Neuronal stem cell (in vitro differentiated cells): ENCODE measurements around the gene SLC39A11.

Source experiments
- DNase-seq: peaks from one replicate; pipeline ENCODE4 v3.0.0-alpha.2; 2013; ENCODE audit warnings: low spot score
- H2AFZ ChIP-seq: one replicate; pipeline ENCODE4 v1.6.1; 2013; ENCODE audit warnings: mild to moderate bottlenecking, low read length, inconsistent platforms
- H2AK5ac ChIP-seq: 2 replicates; pipeline ENCODE4 v1.6.1; 2013; ENCODE audit warnings: low read depth, mild to moderate bottlenecking, inconsistent platforms, low read length, moderate library complexity, mixed read lengths
- H2BK120ac ChIP-seq: 2 replicates; pipeline ENCODE4 v1.6.1; 2013; ENCODE audit warnings: low read depth, mild to moderate bottlenecking, inconsistent platforms, low read length, moderate library complexity, mixed read lengths
- H2BK12ac ChIP-seq: one replicate; pipeline ENCODE4 v1.6.1; 2013; ENCODE audit warnings: low read length, inconsistent platforms
- H2BK15ac ChIP-seq: 2 replicates; pipeline ENCODE4 v1.6.1; 2013; ENCODE audit warnings: mild to moderate bottlenecking, low read length, inconsistent platforms, mixed read lengths
- H2BK5ac ChIP-seq: one replicate; pipeline ENCODE4 v1.6.1; 2013; ENCODE audit warnings: inconsistent platforms, mild to moderate bottlenecking, low read length, moderate library complexity
- H3K14ac ChIP-seq: one replicate; pipeline ENCODE4 v1.6.1; 2013; ENCODE audit warnings: low read length, inconsistent platforms
- H3K18ac ChIP-seq: 2 replicates; pipeline ENCODE4 v1.6.1; 2013; ENCODE audit warnings: low read length, inconsistent platforms
- H3K23ac ChIP-seq: 2 replicates; pipeline ENCODE4 v1.6.1; 2013; ENCODE audit warnings: low read depth, mild to moderate bottlenecking, mixed read lengths, low read length, inconsistent platforms; ENCODE audit not compliant: poor library complexity
- H3K27ac ChIP-seq: replicated peaks from 3 replicates; pipeline ENCODE4 v1.5.1; 2013; ENCODE audit warnings: low read length, inconsistent platforms
- H3K27me3 ChIP-seq, 3 experiments: 2 replicates each; pipeline ENCODE4 v1.6.1; 2013; ENCODE audit warnings: low read length in 3 of 3, mild to moderate bottlenecking in 2 of 3, inconsistent platforms in 1 of 3, low read depth in 1 of 3, mixed read lengths in 1 of 3, moderate library complexity in 1 of 3; ENCODE audit not compliant: control insufficient read depth in 3 of 3, insufficient read depth in 3 of 3
- H3K36me3 ChIP-seq, 2 donors: replicated peaks in 1 of 2; 2 replicates each; pipeline ENCODE4 v1.6.1; 2013; ENCODE audit warnings: low read length in 2 of 2; ENCODE audit not compliant: control insufficient read depth in 2 of 2, insufficient read depth in 2 of 2
- H3K4ac ChIP-seq: 2 replicates; pipeline ENCODE4 v1.6.1; 2013; ENCODE audit warnings: inconsistent platforms, mild to moderate bottlenecking, low read length, moderate library complexity
- H3K4me1 ChIP-seq, 2 donors: 1 replicate in 1 of 2; 2 replicates in 1 of 2; pipeline ENCODE4 v1.6.1; 2013; ENCODE audit warnings: low read length in 2 of 2, low read depth in 1 of 2; ENCODE audit not compliant: control insufficient read depth in 2 of 2, insufficient read depth in 1 of 2
- H3K4me2 ChIP-seq: one replicate; pipeline ENCODE4 v1.6.1; 2013; ENCODE audit warnings: mild to moderate bottlenecking, low read length, inconsistent platforms; ENCODE audit not compliant: insufficient read depth, poor library complexity, severe bottlenecking
- H3K4me3 ChIP-seq, 2 donors: 2 replicates each; pipeline ENCODE4 v1.5.1; 2013; ENCODE audit warnings: low read length in 2 of 2, mild to moderate bottlenecking in 2 of 2, inconsistent platforms in 1 of 2, moderate library complexity in 1 of 2
- H3K79me1 ChIP-seq: one replicate; pipeline ENCODE4 v1.6.1; 2013; ENCODE audit warnings: low read depth, mild to moderate bottlenecking, inconsistent platforms, low read length, moderate library complexity
- H3K9ac ChIP-seq: one replicate; pipeline ENCODE4 v1.6.1; 2013; ENCODE audit warnings: mild to moderate bottlenecking, low read depth, low read length, inconsistent platforms; ENCODE audit not compliant: poor library complexity
- H3K9me3 ChIP-seq, 2 donors: replicated peaks in 1 of 2; 2 replicates each; pipeline versions ENCODE3 to v1.6.1; 2013; ENCODE audit warnings: low read length in 2 of 2, mild to moderate bottlenecking in 2 of 2, inconsistent platforms in 1 of 2, low read depth in 1 of 2, mixed read lengths in 1 of 2, moderate library complexity in 1 of 2; ENCODE audit not compliant: control insufficient read depth in 2 of 2, insufficient read depth in 1 of 2
- H4K8ac ChIP-seq: one replicate; pipeline ENCODE4 v1.6.1; 2013; ENCODE audit warnings: low read depth, mild to moderate bottlenecking, inconsistent platforms, low read length, moderate library complexity
- H4K91ac ChIP-seq: one replicate; pipeline ENCODE4 v1.6.1; 2013; ENCODE audit warnings: low read length, low read depth, mild to moderate bottlenecking, inconsistent platforms; ENCODE audit not compliant: poor library complexity
- WGBS, 2 donors: extraction: QIAGEN DNeasy Blood & Tissue Kit; methylation state at CpG; one replicate each; pipeline ENCODE4 v1.1.7; 2013; ENCODE audit warnings: missing lambda C conversion rate in 2 of 2, mixed read lengths in 1 of 2; ENCODE audit not compliant: insufficient read length in 2 of 2, insufficient replicate concordance in 1 of 2; ENCODE audit errors: extremely low coverage in 2 of 2; 5-methylcytosine and 5-hydroxymethylcytosine counted together

SLC39A11 gene

DNA sequence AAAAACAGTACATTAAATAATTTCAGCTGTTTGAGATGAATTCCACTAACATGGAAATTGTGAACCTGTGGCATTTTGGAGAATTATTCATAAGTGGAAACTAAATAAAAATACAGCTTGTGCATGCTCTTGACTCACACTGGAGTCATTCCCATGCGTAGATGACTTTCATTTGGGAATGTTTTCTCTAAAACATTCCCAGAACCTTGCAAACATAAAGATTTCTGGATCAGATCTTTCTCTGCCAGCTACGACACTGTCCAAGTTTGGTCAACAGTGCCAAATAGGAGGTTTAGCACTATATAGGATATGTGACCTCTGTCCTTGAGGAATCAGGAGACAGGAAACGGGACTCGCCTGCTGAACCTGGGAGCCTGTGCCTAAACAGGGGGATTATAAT lies 400.9 kb downstream of the SLC39A11 start:
- no peak overlapping the region for H2BK120ac ChIP-seq
- H3K4me1 ChIP-seq: peaks cover 0 to 3% of the 10 kb centered on the region in 2 donors
- no peak overlapping the region for H3K23ac ChIP-seq
- no peak overlapping the region for H3K14ac ChIP-seq
- peaks cover 0 to 2% of the 10 kb centered on the region in 2 donors for H3K9me3 ChIP-seq
- no peak overlapping the region for H3K9ac ChIP-seq
- WGBS, 2 donors: no CpG with 5 or more reads among the region's 4 CpGs
- H3K79me1 ChIP-seq: no peaks in the 10 kb centered on the region
- no peak overlapping the region for H3K27ac ChIP-seq
- H4K91ac ChIP-seq: no peak overlapping the region
- H3K18ac ChIP-seq: no peak overlapping the region
- H2AK5ac ChIP-seq: no peak overlapping the region
- no peak overlapping the region for H2BK5ac ChIP-seq
- DNase-seq: no peak
- H4K8ac ChIP-seq: no peak overlapping the region
- no peak overlapping the region for H2BK15ac ChIP-seq
- no peak overlapping the region for H3K4ac ChIP-seq
- H3K4me3 ChIP-seq: no peak overlapping the region
- no peak overlapping the region for H2AFZ ChIP-seq
- no peak overlapping the region for H2BK12ac ChIP-seq
- H3K27me3 ChIP-seq: no peaks in the 10 kb centered on the region
- H3K4me2 ChIP-seq: no peak overlapping the region
- no peaks in the 10 kb centered on the region for H3K36me3 ChIP-seq

DNA sequence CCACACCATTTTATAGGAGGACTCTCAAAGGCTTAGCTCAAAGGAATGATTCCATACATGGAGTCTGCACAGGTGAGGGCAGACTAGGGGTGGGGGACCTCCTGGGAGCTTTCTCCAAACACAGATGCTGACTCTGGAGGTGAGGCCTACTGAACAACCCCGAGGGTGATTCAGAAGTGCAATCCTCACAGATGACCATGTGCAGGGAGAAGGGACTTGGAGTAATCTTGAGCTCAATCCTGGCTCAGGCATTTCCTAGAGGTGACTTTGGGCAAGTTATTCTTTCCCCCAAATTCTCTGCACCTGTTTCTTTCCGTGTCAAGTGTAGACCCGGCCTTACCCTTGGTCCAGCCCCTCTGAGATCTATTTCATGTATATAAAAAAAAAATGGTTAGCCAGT lies 401.5 kb downstream of the SLC39A11 start:
- no peak overlapping the region for H2BK120ac ChIP-seq
- no peak overlapping the region for H4K8ac ChIP-seq
- H2BK12ac ChIP-seq: no peak overlapping the region
- no peak for DNase-seq
- no peak overlapping the region for H3K23ac ChIP-seq
- peaks cover 0 to 3% of the 10 kb centered on the region in 2 donors for H3K4me1 ChIP-seq
- no peaks in the 10 kb centered on the region for H3K36me3 ChIP-seq
- no peak overlapping the region for H3K4me2 ChIP-seq
- no peak overlapping the region for H3K4ac ChIP-seq
- H3K27me3 ChIP-seq: no peaks in the 10 kb centered on the region
- H3K4me3 ChIP-seq: no peak overlapping the region
- H2AFZ ChIP-seq: no peak overlapping the region
- peaks cover 0 to 2% of the 10 kb centered on the region in 2 donors for H3K9me3 ChIP-seq
- no peak overlapping the region for H3K27ac ChIP-seq
- no peak overlapping the region for H2BK5ac ChIP-seq
- H3K14ac ChIP-seq: no peak overlapping the region
- no peak overlapping the region for H3K9ac ChIP-seq
- H2AK5ac ChIP-seq: no peak overlapping the region
- H3K79me1 ChIP-seq: no peaks in the 10 kb centered on the region
- H4K91ac ChIP-seq: no peak overlapping the region
- no peak overlapping the region for H3K18ac ChIP-seq
- no peak overlapping the region for H2BK15ac ChIP-seq
- no CpG with 5 or more reads among the region's 3 CpGs for WGBS, 2 donors

DNA sequence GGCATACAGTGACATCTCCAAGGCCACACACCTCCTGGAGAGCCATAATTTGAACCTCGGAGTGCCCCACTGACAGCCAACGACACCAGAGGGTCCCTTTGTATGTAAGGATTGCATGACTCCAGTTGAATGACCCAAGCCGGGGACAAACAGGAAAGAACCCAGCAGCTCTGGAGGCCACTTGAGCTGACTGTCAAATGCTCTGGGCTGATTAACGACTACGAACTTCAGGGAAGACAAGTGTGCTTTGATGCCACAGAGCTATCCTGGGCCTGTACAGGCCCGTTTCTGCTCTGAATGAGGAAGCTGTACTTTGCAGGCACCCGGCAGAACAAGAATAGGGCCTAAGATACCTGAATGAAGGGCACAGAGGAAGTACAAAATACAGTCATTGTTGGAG lies 404.6 kb downstream of the SLC39A11 start:
- H4K8ac ChIP-seq: no peak overlapping the region
- no peak overlapping the region for H2BK120ac ChIP-seq
- no peak overlapping the region for H3K9ac ChIP-seq
- no peak overlapping the region for H2BK15ac ChIP-seq
- H2AK5ac ChIP-seq: no peak overlapping the region
- H3K4ac ChIP-seq: no peak overlapping the region
- H3K27me3 ChIP-seq: no peaks in the 10 kb centered on the region
- no peak overlapping the region for H2BK5ac ChIP-seq
- H3K27ac ChIP-seq: no peak overlapping the region
- H3K36me3 ChIP-seq: no peaks in the 10 kb centered on the region
- H3K4me3 ChIP-seq: no peak overlapping the region
- H3K9me3 ChIP-seq: no peaks in the 10 kb centered on the region
- no peak overlapping the region for H2AFZ ChIP-seq
- no peaks in the 10 kb centered on the region for H3K4me1 ChIP-seq
- no CpG with 5 or more reads among the region's 7 CpGs for WGBS, 2 donors
- no peak overlapping the region for H3K14ac ChIP-seq
- H3K79me1 ChIP-seq: no peaks in the 10 kb centered on the region
- H4K91ac ChIP-seq: no peak overlapping the region
- H3K4me2 ChIP-seq: no peak overlapping the region
- no peak overlapping the region for H2BK12ac ChIP-seq
- H3K23ac ChIP-seq: no peak overlapping the region
- DNase-seq: no peak
- no peak overlapping the region for H3K18ac ChIP-seq

DNA sequence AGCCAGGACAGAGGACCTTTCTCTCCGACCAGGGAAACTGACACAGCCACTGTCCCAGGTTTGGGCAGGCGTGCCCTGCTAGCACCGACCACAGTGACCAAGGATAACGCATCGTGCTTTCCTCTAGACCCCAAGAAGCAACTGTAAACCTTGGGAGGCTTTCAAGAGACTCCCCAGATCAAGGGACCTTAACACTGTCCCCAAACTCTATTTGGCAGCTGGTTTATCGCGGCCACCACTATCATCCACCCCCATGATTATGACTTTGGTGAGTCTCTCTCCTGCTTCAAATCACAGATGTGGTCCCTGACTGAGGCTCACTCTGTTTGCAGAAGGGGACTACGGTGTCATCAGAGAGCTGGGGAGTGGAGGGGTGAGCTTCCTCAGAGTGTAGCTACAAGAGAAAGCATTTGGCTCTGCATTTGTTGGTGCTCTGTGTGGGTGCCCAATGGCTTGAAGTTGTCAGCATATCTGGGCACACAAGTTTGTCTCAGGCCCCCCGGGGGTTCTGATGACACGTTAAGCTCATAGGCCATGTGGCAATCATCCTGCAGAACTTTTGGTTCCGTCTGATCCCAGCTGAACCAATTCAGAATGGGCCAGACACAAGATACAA lies 408.0 kb downstream of the SLC39A11 start:
- H2BK5ac ChIP-seq: no peak overlapping the region
- no peak overlapping the region for H2AFZ ChIP-seq
- no peaks in the 10 kb centered on the region for H3K27me3 ChIP-seq
- H3K27ac ChIP-seq: no peak overlapping the region
- H3K4me2 ChIP-seq: no peak overlapping the region
- H3K9ac ChIP-seq: no peak overlapping the region
- H3K14ac ChIP-seq: no peak overlapping the region
- H3K4me1 ChIP-seq: no peaks in the 10 kb centered on the region
- no peak overlapping the region for H3K18ac ChIP-seq
- H2AK5ac ChIP-seq: no peak overlapping the region
- H3K4me3 ChIP-seq: no peak overlapping the region
- H3K36me3 ChIP-seq: no peaks in the 10 kb centered on the region
- H2BK120ac ChIP-seq: no peak overlapping the region
- no peak overlapping the region for H4K91ac ChIP-seq
- H4K8ac ChIP-seq: no peak overlapping the region
- no CpG with 5 or more reads among the region's 11 CpGs for WGBS, 2 donors
- H2BK12ac ChIP-seq: no peak overlapping the region
- no peak for DNase-seq
- no peak overlapping the region for H2BK15ac ChIP-seq
- no peak overlapping the region for H3K4ac ChIP-seq
- H3K79me1 ChIP-seq: no peaks in the 10 kb centered on the region
- no peak overlapping the region for H3K23ac ChIP-seq
- no peaks in the 10 kb centered on the region for H3K9me3 ChIP-seq
